IgD-negative memory B cell (primary cell): Measurements from ENCODE around the gene MT1E. TPM values are rescaled to one million over a fixed set of nuclear protein-coding genes. Genes with fewer than 3 reads are reported as not detected.

ENCODE experiments used
- H3K27ac Mint-ChIP-seq, 3 donors: one replicate each; pipeline ENCODE4 v1.8.0; 2020 to 2022; ENCODE audit warnings: mild to moderate bottlenecking in 3 of 3, mixed read lengths in 3 of 3, moderate library complexity in 1 of 3
- H3K27me3 Mint-ChIP-seq: one replicate; pipeline ENCODE4 v1.8.0; 2021; ENCODE audit warnings: mixed read lengths
- H3K36me3 Mint-ChIP-seq: one replicate; pipeline ENCODE4 v1.8.0; 2020; ENCODE audit warnings: mild to moderate bottlenecking, mixed read lengths
- H3K4me1 Mint-ChIP-seq, 3 donors: one replicate each; pipeline ENCODE4 v1.8.0; 2020 to 2022; ENCODE audit warnings: mixed read lengths in 3 of 3, mild to moderate bottlenecking in 1 of 3
- H3K4me3 Mint-ChIP-seq, 4 donors: one replicate each; pipeline ENCODE4 v1.8.0; 2020 to 2022; ENCODE audit warnings: mild to moderate bottlenecking in 4 of 4, mixed read lengths in 4 of 4, moderate library complexity in 3 of 4
- H3K9me3 Mint-ChIP-seq, 3 donors: one replicate each; pipeline ENCODE4 v1.8.0; 2020 to 2021; ENCODE audit warnings: mixed read lengths in 3 of 3, mild to moderate bottlenecking in 1 of 3
- polyA plus RNA-seq: library from polyadenylated mRNA; unstranded; fragments of 300-500 nt; fragmentation: Illumina TruSeq; gene quantifications from one replicate; pipeline ENCODE4 v1.2.3, GENCODE V29; 2021

The MT1E gene
- polyA plus RNA-seq, 1 donor from 2014 or later, result 0.49 TPM

DNA sequence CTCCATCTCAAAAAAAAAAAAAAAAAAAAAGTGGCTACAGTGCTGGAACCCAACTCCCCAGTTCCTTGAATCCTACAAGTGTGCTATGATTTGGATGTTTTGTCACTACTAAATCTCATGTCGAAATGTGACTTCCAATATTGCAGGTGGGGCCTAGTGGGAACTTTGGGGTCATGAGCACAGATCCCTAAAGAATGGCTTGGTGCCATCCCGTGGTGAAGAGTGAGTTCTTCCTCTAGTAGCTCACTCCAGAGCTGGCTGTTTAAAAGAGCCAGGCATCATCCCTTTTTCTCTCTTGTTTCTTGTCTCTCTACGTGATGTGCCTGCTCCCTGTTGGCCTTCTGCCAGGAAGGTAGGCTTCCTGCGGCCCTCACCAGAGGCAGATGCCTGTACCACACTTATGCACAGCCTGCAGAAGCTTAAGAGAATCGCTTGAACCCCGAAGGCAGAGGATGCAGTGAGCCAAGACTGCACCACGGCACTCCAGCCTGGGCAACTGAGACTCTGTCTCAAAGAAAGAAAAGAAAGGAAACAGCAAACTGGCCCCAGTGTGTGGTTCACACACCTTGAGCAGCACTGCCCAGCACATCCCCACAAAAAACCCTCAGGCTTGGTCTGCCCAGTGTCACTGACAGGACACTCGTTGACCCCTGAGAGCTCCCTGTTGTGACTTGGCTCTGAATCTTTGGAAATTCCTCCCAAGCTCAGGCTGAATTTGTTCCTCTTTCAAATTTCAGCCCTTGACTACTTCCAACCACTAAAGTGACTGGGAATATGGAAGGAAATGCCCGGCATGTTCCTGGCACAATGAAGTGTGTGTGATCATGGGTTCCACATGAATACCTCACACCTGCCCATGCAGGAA lies 3.1 kb downstream of the MT1E start:
- Mint-ChIP-seq H3K9me3 (no peaks in the 10 kb centered on the region), H3K27ac (no peak overlapping the region), H3K4me3 (no peak overlapping the region), H3K27me3 (peaks cover 46% of the 10 kb centered on the region), H3K36me3 (no peaks in the 10 kb centered on the region), H3K4me1 (peaks cover 6 to 22% (median 12%) of the 10 kb centered on the region in 3 donors)

DNA sequence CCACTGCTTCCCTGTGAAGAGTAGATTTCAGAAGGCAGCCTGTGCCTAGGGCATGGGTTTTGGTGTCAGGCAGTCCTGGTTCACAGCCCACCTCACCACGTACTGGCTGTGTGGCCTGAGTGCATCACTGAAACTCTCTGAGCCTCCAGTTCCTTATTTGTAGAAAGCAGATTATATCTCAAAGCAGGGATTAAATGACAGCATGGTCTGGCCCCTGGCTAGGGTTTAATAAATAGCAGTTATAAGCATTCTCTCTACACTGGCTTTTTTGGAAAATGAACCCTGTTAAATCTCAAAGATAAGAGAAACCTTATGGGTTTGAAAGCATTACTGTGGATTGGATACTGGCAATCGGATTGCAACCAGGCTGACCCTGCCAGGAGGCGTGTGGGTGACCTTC lies 4.0 kb downstream of the MT1E start:
- Mint-ChIP-seq H3K9me3 (no peaks in the 10 kb centered on the region), H3K4me1 (peaks cover 6 to 22% (median 10%) of the 10 kb centered on the region in 3 donors), H3K27ac (no peak overlapping the region)

DNA sequence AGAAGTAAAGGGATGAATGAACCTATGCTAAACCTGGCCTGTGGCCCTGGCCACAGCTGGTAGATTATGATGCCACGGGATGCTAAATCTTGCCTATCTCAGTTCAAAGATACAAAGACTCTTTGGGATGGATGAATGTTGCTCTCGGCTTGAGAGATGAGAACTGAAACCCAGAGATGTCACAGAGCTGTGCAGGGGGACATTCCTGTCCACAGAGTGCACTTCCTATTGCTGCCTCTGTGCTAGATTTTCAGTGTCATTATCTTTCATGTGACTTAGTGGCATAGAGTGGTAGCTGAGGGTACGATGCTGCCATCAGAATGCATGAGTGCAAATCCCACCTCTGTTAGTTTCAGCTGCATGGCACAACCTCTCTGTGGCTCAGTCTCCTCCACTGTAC lies 4.6 kb downstream of the MT1E start:
- Mint-ChIP-seq H3K4me1 (peaks cover 11 to 22% (median 11%) of the 10 kb centered on the region in 3 donors), H3K4me3 (no peak overlapping the region), H3K36me3 (no peaks in the 10 kb centered on the region), H3K27ac (no peak overlapping the region), H3K27me3 (peaks cover 51% of the 10 kb centered on the region), H3K9me3 (no peaks in the 10 kb centered on the region)

More for the DNA sequence above, 4.0 kb downstream of the MT1E start:
- Mint-ChIP-seq H3K36me3 (no peaks in the 10 kb centered on the region), H3K27me3 (peaks cover 50% of the 10 kb centered on the region), H3K4me3 (no peak overlapping the region)

DNA sequence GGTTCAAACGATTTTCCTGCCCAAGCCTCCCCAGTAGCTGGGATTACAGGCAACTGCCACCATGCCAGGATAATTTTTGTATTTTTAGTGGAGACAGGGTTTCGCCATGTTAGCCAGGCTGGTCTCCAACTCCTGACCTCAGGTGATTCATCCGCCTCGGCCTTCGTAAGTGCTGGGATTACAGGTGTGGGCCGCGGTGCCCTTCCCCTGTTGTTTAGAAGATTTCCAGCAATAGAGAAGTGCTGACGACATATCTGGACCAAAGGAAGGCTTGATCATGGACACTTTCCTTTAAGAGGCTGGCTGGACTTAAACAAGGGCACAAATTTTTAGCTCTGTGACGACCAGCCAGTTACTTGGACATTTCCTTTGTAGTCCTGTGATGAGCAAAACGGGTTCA lies 5.6 kb downstream of the MT1E start:
- H3K9me3 Mint-ChIP-seq, result no peaks in the 10 kb centered on the region
- no peak overlapping the region for H3K27ac Mint-ChIP-seq
- no peak overlapping the region for H3K4me3 Mint-ChIP-seq
- peaks cover 50% of the 10 kb centered on the region for H3K27me3 Mint-ChIP-seq
- peaks cover 9 to 21% (median 11%) of the 10 kb centered on the region in 3 donors for H3K4me1 Mint-ChIP-seq
- no peaks in the 10 kb centered on the region for H3K36me3 Mint-ChIP-seq

DNA sequence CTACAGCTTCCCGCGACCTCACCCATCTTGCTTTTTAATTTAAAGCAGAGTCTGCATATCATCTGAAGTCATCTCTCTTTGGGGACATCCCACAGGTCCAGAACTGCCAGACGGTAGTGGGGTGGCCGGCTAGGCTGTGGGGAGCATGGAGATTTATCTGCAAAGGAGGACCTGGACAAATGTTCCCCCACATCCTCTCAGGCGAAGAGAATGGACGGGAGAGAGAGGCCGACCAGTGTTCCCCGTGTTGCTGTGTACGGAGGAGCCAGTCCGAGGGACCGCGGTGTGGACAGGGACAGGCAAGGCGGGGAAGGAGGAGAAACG lies 6.2 kb downstream of the MT1E start:
- Mint-ChIP-seq H3K4me1 (peaks cover 9 to 21% (median 11%) of the 10 kb centered on the region in 3 donors), H3K27me3 (peaks cover 53% of the 10 kb centered on the region), H3K4me3 (peak overlapping the region in 3 of 4 donors; percentile 51 to 60 (median 58)), H3K36me3 (no peaks in the 10 kb centered on the region), H3K27ac (no peak overlapping the region), H3K9me3 (no peaks in the 10 kb centered on the region)

DNA sequence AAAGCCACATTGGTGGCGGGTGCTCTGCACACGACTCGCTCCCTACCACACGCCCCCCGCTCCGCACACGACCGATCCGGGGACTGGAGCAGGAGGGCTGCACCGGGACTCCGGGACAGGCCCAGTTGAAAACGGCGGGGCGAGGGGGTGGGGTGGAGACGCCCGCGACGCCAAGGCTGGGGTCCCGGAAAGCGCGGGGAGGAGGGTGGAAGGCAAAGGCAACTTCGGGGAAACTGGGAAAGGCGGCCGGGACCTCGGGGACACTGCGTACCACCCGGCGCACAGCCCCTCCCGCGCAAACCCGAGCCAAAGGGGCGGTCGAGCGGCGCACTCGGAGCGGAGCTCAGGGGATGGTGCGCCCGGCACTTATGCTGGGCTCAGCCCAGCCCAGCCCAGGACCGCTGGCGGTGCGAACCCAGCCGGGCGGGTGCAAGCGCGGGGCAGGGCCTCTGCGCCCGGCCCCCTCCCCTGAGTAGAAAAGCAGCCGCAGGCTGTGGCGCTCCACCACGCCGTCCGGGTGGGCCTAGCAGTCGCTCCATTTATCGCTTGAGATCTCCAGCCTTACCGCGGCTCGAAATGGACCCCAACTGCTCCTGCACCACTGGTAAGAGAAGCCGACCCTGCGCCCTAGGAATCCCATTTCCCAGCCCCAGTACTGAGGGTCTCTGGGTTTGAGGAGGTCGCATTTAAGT lies 6.7 kb downstream of the MT1E start, which contains the start of gene MT1M:
Gene MT1M, plus strand, starts transcription at position 504 of the 692 bp plus-strand sequence. Its CDS starts 73 bp downstream, at position 577.
- Mint-ChIP-seq H3K9me3 (no peaks in the 10 kb centered on the region), H3K36me3 (no peaks in the 10 kb centered on the region), H3K27me3 (peaks cover 55% of the 10 kb centered on the region), H3K27ac (no peak within 1 kb of the TSS), H3K4me1 (peaks cover 9 to 21% (median 11%) of the 10 kb centered on the region in 3 donors), H3K4me3 (peak within 1 kb of the TSS in 3 of 4 donors; percentile 51 to 60 (median 58))

DNA sequence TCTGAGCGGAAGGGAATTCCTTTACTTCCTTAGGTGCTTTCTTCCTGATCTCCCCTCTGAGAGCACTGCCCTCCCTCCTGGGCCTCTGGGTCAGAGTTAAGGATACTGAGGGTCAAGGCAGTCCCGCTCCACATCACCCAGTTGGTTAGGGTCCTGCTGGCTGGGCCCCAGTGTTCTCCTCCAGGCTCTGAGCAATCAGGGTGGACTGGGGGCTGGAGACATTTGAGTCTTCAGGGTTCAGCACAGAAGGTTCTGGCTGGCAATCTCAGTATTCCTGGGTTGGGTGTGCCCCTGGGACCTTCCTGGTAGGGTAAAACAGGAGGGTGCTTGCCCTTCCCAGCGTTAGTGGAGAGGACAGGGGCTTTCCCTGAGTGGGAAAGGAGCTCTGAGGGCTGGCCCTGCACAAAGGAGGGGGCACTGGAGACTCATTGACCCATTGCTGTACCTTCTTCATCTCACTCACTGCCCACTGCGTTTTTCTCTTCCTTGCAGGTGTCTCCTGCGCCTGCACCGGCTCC lies 7.3 kb downstream of the MT1E start:
- Mint-ChIP-seq H3K27ac (no peak overlapping the region), H3K9me3 (no peaks in the 10 kb centered on the region), H3K4me1 (peaks cover 11 to 24% (median 11%) of the 10 kb centered on the region in 3 donors), H3K4me3 (peak overlapping the region in 2 of 4 donors; percentile 45 to 55), H3K36me3 (no peaks in the 10 kb centered on the region), H3K27me3 (peaks cover 61% of the 10 kb centered on the region)

DNA sequence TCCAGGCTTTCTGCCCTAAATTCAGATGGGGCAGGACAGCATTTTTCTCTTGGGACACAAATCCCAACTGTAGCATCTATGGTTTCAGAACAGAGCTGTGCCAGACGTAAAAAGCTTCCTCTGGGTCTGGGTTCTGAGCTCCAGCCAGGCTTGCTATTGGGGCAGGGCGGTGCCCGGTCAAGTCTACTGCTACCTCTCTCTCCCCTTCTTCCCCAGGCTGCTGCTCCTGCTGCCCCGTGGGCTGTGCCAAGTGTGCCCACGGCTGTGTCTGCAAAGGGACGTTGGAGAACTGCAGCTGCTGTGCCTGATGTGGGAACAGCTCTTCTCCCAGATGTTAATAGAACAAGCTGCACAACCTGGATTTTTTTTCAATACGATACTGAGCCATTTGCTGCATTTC lies 8.0 kb downstream of the MT1E start:
- no peak overlapping the region for H3K27ac Mint-ChIP-seq
- H3K27me3 Mint-ChIP-seq, result peaks cover 65% of the 10 kb centered on the region

DNA sequence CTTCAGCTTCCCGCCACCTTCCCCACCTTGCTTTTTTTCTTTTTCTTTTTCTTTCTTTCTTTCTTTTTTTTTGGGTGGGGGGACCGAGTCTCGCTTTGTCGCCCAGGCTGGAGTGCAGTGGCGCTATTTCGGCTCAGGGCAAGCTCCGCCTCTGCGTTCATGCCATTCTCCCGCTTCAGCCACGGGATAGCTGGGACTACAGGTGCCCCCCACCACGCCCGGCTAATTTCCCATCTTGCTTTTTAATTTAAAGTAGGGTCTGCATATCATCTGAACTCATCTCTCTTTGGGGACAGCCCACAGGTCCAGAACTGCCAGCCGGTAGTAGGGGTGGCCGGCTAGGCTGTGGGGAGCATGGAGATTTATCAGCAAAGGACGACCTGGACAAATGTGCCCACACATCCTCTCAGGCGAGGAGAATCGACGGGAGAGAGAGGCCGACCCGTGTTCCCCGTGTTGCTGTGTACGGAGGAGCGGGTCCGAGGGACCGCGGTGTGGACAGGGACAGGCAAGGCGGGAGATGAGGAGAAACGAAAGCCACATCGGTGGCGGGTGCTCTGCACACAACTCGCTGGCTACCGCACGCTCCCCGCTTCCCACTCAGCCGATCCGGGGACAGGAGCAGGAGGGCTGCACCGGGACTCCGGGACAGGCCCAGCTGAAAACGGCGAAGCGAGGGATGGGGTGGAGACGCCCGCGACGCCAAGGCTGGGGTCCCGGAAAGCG lies 9.3 kb downstream of the MT1E start:
- no peak overlapping the region for H3K27ac Mint-ChIP-seq

More for the DNA sequence above, 8.0 kb downstream of the MT1E start:
- no peaks in the 10 kb centered on the region for H3K36me3 Mint-ChIP-seq
- peaks cover 11 to 26% (median 13%) of the 10 kb centered on the region in 3 donors for H3K4me1 Mint-ChIP-seq
- no peaks in the 10 kb centered on the region for H3K9me3 Mint-ChIP-seq
- H3K4me3 Mint-ChIP-seq, result no peak overlapping the region

DNA sequence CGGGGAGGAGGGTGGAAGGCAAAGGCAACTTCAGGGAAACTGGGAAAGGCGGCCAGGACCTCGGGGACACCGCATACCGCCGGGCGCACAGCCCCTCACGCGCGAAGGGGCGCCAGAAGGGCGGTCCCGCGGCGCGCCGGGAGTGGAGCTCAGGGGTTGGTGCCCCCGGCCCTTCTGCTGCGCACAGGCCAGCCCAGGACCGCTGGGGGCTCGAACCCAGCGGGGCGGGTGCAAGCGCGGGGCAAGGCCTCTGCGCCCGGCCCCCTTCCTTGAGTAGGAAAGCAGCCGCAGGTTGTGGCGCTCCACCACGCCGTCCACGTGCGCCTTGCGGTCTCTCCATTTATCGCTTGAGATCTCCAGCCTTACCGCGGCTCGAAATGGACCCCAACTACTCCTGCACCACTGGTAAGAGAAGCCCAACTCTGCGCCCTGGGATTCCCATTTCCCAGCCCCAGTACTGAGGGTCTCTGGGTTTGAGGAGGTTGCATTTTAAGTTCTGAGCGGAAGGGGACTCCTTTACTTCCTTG lies 9.9 kb downstream of the MT1E start:
- Mint-ChIP-seq H3K4me3 (peak overlapping the region in 2 of 4 donors; percentile 70 to 71), H3K27me3 (peaks cover 82% of the 10 kb centered on the region), H3K27ac (no peak overlapping the region), H3K36me3 (no peaks in the 10 kb centered on the region), H3K4me1 (peaks cover 5 to 19% (median 9%) of the 10 kb centered on the region in 3 donors), H3K9me3 (no peaks in the 10 kb centered on the region)

More for the DNA sequence above, 9.3 kb downstream of the MT1E start:
- Mint-ChIP-seq H3K9me3 (no peaks in the 10 kb centered on the region), H3K4me3 (peak overlapping the region in 3 of 4 donors; percentile 26 to 66 (median 65)), H3K27me3 (peaks cover 77% of the 10 kb centered on the region), H3K4me1 (peaks cover 11 to 25% (median 13%) of the 10 kb centered on the region in 3 donors), H3K36me3 (no peaks in the 10 kb centered on the region)

DNA sequence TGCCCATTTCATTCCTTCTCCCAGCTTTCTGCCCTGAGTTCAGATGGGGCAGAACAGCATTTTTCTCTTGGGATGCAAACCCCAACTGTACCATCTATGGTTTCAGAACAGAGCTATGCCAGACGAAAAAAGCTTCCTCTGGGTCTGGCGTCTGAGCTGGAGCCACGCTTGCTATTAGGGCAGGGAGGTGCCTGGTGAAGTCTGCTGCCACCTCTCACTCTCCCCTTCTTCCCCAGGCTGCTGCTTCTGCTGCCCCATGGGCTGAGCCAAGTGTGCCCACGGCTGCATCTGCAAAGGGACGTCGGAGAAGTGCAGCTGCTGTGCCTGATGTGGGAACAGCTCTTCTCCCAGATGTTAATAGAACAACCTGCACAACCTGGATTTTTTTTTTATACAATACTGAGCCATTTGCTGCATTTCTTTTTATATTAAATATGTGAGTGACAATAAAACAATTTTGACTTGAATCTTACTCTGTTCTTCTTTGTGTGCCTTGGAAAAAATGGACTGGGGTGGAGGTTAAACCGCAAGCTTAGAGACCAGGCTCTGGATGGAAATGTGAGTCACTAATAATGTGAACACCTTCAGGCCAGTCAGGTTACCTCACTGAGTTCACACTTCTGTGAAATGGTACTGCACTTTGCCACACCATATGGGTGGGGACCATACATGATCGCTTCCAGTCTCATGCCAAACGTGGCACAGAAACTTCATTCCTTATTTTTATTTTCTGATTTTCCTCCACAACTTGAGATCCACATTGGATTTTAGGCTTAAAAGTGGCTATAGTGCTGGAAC lies 11.2 kb downstream of the MT1E start:
- Mint-ChIP-seq H3K27ac (no peak overlapping the region), H3K4me3 (no peak overlapping the region), H3K4me1 (peaks cover 5 to 16% (median 9%) of the 10 kb centered on the region in 3 donors), H3K27me3 (peaks cover 82% of the 10 kb centered on the region), H3K36me3 (no peaks in the 10 kb centered on the region), H3K9me3 (no peaks in the 10 kb centered on the region)

DNA sequence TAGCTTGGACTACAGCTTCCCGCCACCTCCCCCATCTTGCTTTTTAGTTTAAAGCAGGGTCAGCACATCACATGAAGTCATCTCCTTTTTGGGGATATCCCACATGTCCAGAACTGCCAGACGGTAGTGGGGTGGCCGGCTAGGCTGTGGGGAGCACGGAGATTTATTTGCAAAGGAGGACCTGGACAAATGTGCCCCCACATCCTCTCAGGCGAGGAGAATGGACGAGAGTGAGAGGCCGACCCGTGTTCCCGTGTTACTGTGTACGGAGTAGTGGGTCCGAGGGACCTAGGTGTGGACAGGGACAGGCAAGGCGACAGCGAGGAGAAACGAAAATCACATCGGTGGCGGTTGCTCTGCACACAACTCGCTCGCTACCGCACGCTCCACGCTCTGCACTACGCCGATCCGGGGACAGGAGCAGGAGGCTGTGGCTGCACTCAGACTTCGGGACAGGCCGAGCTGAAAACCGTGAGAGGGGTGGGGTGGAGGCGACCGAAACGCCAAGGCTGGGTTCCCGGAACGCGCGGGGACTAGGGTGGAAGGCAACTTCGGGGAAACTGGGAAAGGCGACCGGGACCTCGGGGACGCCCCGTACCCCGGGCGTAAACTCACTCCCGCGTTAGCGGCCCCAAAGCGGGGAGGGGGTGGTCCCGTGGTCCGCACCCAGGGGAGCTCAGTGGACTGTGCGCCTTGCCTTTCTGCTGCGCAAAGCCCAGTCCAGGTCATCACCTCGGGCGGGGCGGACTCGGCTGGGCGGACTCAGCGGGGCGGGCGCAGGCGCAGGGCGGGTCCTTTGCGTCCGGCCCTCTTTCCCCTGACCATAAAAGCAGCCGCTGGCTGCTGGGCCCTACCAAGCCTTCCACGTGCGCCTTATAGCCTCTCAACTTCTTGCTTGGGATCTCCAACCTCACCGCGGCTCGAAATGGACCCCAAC lies 12.5 kb downstream of the MT1E start, which contains the start of gene MT1A:
Gene MT1A, plus strand, starts transcription at position 853 of the 937 bp plus-strand sequence. Its CDS starts 73 bp downstream, at position 926.
- no peaks in the 10 kb centered on the region for H3K9me3 Mint-ChIP-seq
- H3K36me3 Mint-ChIP-seq, result no peaks in the 10 kb centered on the region
- H3K4me1 Mint-ChIP-seq, result peaks cover 5 to 15% (median 9%) of the 10 kb centered on the region in 3 donors
- peak within 1 kb of the TSS in 2 of 4 donors; percentile 68 to 83 for H3K4me3 Mint-ChIP-seq
- H3K27me3 Mint-ChIP-seq, result peaks cover 70% of the 10 kb centered on the region
- no peak within 1 kb of the TSS for H3K27ac Mint-ChIP-seq

DNA sequence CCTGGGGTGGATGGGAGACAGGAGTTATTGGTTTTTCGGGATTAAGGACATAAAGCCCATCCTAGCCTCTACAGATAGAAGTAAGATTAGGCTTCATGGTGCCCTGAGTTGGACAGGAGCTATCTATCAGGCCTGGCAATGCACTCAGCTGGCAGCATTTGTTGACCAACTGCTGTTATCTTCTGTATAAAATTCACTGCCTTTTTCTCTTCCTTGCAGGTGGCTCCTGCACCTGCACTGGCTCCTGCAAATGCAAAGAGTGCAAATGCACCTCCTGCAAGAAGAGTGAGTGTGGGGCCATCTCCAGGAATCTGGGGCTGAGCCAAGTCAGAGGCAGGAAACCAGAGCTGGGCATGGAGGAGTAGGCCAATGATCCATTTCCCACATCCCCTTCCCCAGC lies 13.5 kb downstream of the MT1E start:
- H3K9me3 Mint-ChIP-seq, result no peaks in the 10 kb centered on the region
- H3K27me3 Mint-ChIP-seq, result peaks cover 61% of the 10 kb centered on the region
- no peaks in the 10 kb centered on the region for H3K36me3 Mint-ChIP-seq
- no peak overlapping the region for H3K27ac Mint-ChIP-seq
- H3K4me3 Mint-ChIP-seq, result peak overlapping the region in 1 of 4 donors; percentile 68
- peaks cover 11 to 21% (median 15%) of the 10 kb centered on the region in 3 donors for H3K4me1 Mint-ChIP-seq
